Caco-2 (cell line): ENCODE data around the gene AGFG2. TPM values are rescaled to one million over a fixed set of nuclear protein-coding genes. Genes with fewer than 3 reads are reported as not detected.
"Not testable (repeated sequence)": the region's sequence is repeated elsewhere in the genome, so short reads cannot be mapped to it uniquely, and the experiment has no call there.

Experiments used
- BruUV-seq: library from RNA; stranded (reverse); fragments of 400-500 nt; replicated peaks from 2 replicates; lab custom pipeline; 2021; lab: Mats Ljungman, UMichigan
- CTCF ChIA-PET: fragments of 300-600 bp; sonication (Branson Sonifier 250); formaldehyde crosslinking; loops from one replicate; lab custom pipeline; 2022; ENCODE audit warnings: antibody characterized with exemption; lab: Charles Lee
- POLR2A ChIA-PET: fragments of 300-600 bp; sonication (Branson Sonifier 250); formaldehyde crosslinking; loops from one replicate; lab custom pipeline; 2022; ENCODE audit warnings: antibody characterized with exemption; lab: Charles Lee
- DNase-seq, 2 experiments: peaks; one replicate each; pipeline versions ENCODE4 v3.0.0 to v3.0.0-alpha.2; 2020 to 2022
- H3K27me3 ChIP-seq: replicated peaks from 2 replicates; pipeline ENCODE4 v1.6.0; 2011; ENCODE audit warnings: low read length; ENCODE audit not compliant: control insufficient read depth, insufficient read depth
- H3K36me3 ChIP-seq: 2 replicates; pipeline ENCODE4 v1.5.1; 2011; ENCODE audit warnings: low read length; ENCODE audit not compliant: control insufficient read depth, insufficient read depth
- H3K4me1 ChIP-seq: fragments of 250-450 bp; sonication (Bioruptor Pico); 2 replicates; pipeline ENCODE4 v1.5.1; 2020; ENCODE audit warnings: mild to moderate bottlenecking
- H3K4me3 ChIP-seq: 2 replicates; pipeline ENCODE4 v1.5.1; 2011; ENCODE audit warnings: low read depth, mild to moderate bottlenecking, control low read depth, low read length
- H3K9me3 ChIP-seq: fragments of 250-450 bp; sonication (Bioruptor Pico); 2 replicates; pipeline ENCODE4 v1.5.1; 2020; ENCODE audit warnings: mild to moderate bottlenecking, moderate library complexity
- H3K27ac Mint-ChIP-seq: one replicate; pipeline ENCODE4 v1.8.0; 2022; ENCODE audit warnings: mixed read lengths; ENCODE audit not compliant: unreplicated experiment
- H3K27me3 Mint-ChIP-seq: one replicate; pipeline ENCODE4 v1.8.0; 2022; ENCODE audit warnings: mixed read lengths; ENCODE audit not compliant: insufficient read depth, unreplicated experiment
- H3K36me3 Mint-ChIP-seq: one replicate; pipeline ENCODE4 v1.8.0; 2022; ENCODE audit warnings: mild to moderate bottlenecking, mixed read lengths; ENCODE audit not compliant: insufficient read depth, unreplicated experiment
- H3K4me1 Mint-ChIP-seq: one replicate; pipeline ENCODE4 v1.8.0; 2022; ENCODE audit warnings: low read depth, mixed read lengths; ENCODE audit not compliant: unreplicated experiment
- H3K4me3 Mint-ChIP-seq: one replicate; pipeline ENCODE4 v1.8.0; 2022; ENCODE audit warnings: mild to moderate bottlenecking, moderate library complexity, mixed read lengths; ENCODE audit not compliant: unreplicated experiment
- H3K9me3 Mint-ChIP-seq: one replicate; pipeline ENCODE4 v1.8.0; 2022; ENCODE audit warnings: mixed read lengths; ENCODE audit not compliant: unreplicated experiment
- CTCF ChIP-seq, 2 experiments: fragments of 200-600 bp in 1 of 2; IDR thresholded peaks; 1 replicate in 1 of 2; 2 replicates in 1 of 2; pipeline versions ENCODE4 v1.5.1 to v1.8.0; 2011 to 2022; ENCODE audit warnings: antibody characterized with exemption in 1 of 2, control low read depth in 1 of 2, inconsistent platforms in 1 of 2, low read depth in 1 of 2, low read length in 1 of 2, mild to moderate bottlenecking in 1 of 2, moderate library complexity in 1 of 2; ENCODE audit not compliant: insufficient read depth in 1 of 2, severe bottlenecking in 1 of 2, unreplicated experiment in 1 of 2
- intact Hi-C: fragments of 100-400 bp; cut with micrococcal nuclease; formaldehyde crosslinking; loops from one replicate; pipeline ENCODE4 v1.10.0; 2022; ENCODE audit not compliant: unreplicated experiment
- total RNA-seq: library from RNA; stranded (reverse); gene quantifications from 2 replicates; pipeline ENCODE4 v1.2.3, GENCODE V29; 2022

AGFG2 gene
- total RNA-seq, 1 experiment from 2014 or later = 60.7 TPM

GRCh38 chr7:100546926-100547800, 8.2 kb downstream of the AGFG2 start:
- H3K4me1 ChIP-seq = peaks cover 49% of the 10 kb centered on the region
- H3K4me1 Mint-ChIP-seq = peaks cover 53% of the 10 kb centered on the region
- BruUV-seq = no TSS peak

GRCh38 chr7:100547872-100548271, 8.9 kb downstream of the AGFG2 start:
- Mint-ChIP-seq H3K9me3 (no peaks in the 10 kb centered on the region), H3K4me3 (no peak overlapping the region), H3K4me1 (peaks cover 48% of the 10 kb centered on the region), H3K36me3 (peaks cover 49% of the 10 kb centered on the region), H3K27me3 (no peaks in the 10 kb centered on the region), H3K27ac (peak overlapping the region; percentile 80)
- CTCF ChIA-PET = no interaction called here
- no peaks in the 10 kb centered on the region for H3K27me3 ChIP-seq
- DNase-seq = no peak
- H3K4me3 ChIP-seq = no peak overlapping the region
- POLR2A ChIA-PET = no interaction called here
- BruUV-seq = no TSS peak
- intact Hi-C loops = loop anchor here (5.0 kb wide), 1 partner anchor 46 kb away; no protein-coding TSS in a partner anchor
- H3K36me3 ChIP-seq = no peaks in the 10 kb centered on the region; the same call in 1 of the 2 replicates
- H3K9me3 ChIP-seq = no peaks in the 10 kb centered on the region
- TF ChIP-seq CTCF (IDR thresholded peaks at IDR 0.05; ENCODE audit: insufficient read depth in 1 of 2, low read depth in 1 of 2, low read length in 1 of 2, severe bottlenecking in 1 of 2, unreplicated experiment in 1 of 2) = no peak
- peaks cover 43% of the 10 kb centered on the region for H3K4me1 ChIP-seq

More at GRCh38 chr7:100546926-100547800, 8.2 kb downstream of the AGFG2 start:
- Histone ChIP-seq H3K4me3 (no peak overlapping the region), H3K27me3 (no peaks in the 10 kb centered on the region), H3K36me3 (no peaks in the 10 kb centered on the region; the same call in 1 of the 2 replicates), H3K9me3 (no peaks in the 10 kb centered on the region)
- Mint-ChIP-seq H3K27me3 (no peaks in the 10 kb centered on the region), H3K4me3 (peak overlapping the region; percentile 52), H3K27ac (peak overlapping the region; percentile 80), H3K36me3 (peaks cover 47% of the 10 kb centered on the region), H3K9me3 (no peaks in the 10 kb centered on the region)
- CTCF ChIA-PET = interaction anchor here (0.5 kb wide), 1 partner anchor 331 kb away, joined by 3 read pairs; no protein-coding TSS in a partner anchor
- intact Hi-C loops = loop anchor here (5.0 kb wide), 1 partner anchor 45 kb away; no protein-coding TSS in a partner anchor
- no peak for DNase-seq
- POLR2A ChIA-PET = no interaction called here
- no peak for TF ChIP-seq CTCF (IDR thresholded peaks at IDR 0.05; ENCODE audit: insufficient read depth in 1 of 2, low read depth in 1 of 2, low read length in 1 of 2, severe bottlenecking in 1 of 2, unreplicated experiment in 1 of 2)

- H3K27me3 ChIP-seq, H3K4me3 Mint-ChIP-seq, H3K4me3 ChIP-seq, DNase-seq, BruUV-seq, H3K36me3 ChIP-seq, H3K27me3 Mint-ChIP-seq, POLR2A ChIA-PET, H3K9me3 ChIP-seq, H3K9me3 Mint-ChIP-seq: not testable (repeated sequence)
- H3K4me1 ChIP-seq = peaks cover 41% of the 10 kb centered on the region
- CTCF ChIA-PET = interaction anchor here (1.4 kb wide), 1 partner anchor 11 kb away, joined by 4 read pairs; no protein-coding TSS in a partner anchor
- Mint-ChIP-seq H3K36me3 (peaks cover 54% of the 10 kb centered on the region), H3K4me1 (peaks cover 44% of the 10 kb centered on the region), H3K27ac (peak overlapping the region; percentile 39)
- intact Hi-C loops = loop anchor here (5.0 kb wide), 1 partner anchor 46 kb away; no protein-coding TSS in a partner anchor
Observed at GRCh38 chr7:100548446-100548845, 9.4 kb downstream of the AGFG2 start.
